HG03460 (cell line): ENCODE measurements around the gene TRIM13.

Source experiments
- ATAC-seq: cut with Tn5 transposase; IDR thresholded peaks from one replicate; pipeline ENCODE4 v1.9.1; 2021; ENCODE audit not compliant: unreplicated experiment

The TRIM13 gene

GRCh38 chr13:49996161-49996915, 504 bp upstream of the TRIM13 start:
- peak; percentile 50 for ATAC-seq

DNA sequence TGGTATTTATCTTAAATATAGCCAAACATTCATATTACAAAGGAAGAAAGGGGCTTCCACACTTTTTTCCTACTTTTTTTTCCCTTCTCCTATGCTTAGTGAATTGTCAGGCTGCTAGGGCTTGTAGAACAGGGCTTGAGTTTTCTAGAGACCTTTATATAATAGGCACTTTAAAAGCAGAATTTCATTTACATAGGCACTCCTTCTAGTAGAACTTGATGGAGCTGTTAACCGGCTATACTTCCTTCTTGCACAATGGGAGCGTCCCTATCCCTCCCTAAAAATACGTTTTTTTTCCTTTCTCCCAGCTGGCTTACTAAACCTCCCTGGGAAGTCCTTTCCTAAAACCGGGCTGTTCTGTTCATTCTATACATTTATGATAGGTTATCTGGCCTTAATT, 1.1 kb downstream of the TRIM13 start:
- ATAC-seq: no peak

GRCh38 chr13:49998714-49999624, 2.1 kb downstream of the TRIM13 start:
- no peak for ATAC-seq

- no peak for ATAC-seq
Measured at GRCh38 chr13:50001287-50001686, 4.4 kb downstream of the TRIM13 start.

DNA sequence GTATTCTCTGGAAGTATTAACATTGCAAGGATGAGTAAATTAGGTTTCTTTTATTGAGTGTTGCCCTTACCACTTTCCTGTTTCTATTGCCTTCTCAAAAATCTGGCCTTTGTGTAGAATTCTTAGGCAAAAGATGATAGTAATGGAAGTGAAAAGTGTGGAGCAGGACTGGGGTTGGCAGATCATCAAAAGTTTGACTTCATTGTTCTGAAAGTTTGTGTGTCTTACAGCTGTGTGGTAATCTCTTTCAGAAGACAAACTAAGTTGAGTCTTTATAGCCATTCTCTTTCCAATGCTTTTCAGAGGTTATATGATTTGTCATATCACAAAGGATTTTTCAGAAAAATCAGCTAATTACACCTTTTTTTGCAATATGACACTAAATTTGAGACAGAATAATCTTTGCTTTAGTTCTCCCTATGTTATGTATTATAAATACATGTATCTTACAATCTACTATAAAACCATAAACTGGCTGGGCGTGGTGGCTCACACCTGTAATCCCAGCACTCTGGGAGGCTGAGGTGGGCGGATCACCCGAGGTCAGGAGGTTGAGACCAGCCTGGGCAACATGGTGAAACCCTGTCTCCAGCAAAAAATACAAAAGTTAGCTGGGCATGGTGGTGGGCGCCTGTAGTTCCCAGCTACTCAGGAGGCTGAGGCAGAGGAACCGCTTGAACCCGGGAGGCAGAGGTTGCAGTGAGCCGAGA, 9.7 kb downstream of the TRIM13 start:
- ATAC-seq: no peak

- no peak for ATAC-seq
Measured at GRCh38 chr13:50011461-50011860, 14.6 kb downstream of the TRIM13 start.

DNA sequence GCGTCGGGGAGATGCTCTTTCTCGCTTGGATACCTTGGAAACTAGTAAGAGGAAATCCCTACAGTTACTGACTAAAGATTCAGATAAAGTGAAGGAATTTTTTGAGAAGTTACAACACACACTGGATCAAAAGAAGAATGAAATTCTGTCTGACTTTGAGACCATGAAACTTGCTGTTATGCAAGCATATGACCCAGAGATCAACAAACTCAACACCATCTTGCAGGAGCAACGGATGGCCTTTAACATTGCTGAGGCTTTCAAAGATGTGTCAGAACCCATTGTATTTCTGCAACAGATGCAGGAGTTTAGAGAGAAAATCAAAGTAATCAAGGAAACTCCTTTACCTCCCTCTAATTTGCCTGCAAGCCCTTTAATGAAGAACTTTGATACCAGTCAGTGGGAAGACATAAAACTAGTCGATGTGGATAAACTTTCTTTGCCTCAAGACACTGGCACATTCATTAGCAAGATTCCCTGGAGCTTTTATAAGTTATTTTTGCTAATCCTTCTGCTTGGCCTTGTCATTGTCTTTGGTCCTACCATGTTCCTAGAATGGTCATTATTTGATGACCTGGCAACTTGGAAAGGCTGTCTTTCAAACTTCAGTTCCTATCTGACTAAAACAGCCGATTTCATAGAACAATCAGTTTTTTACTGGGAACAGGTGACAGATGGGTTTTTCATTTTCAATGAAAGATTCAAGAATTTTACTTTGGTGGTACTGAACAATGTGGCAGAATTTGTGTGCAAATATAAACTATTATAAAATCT, 15.7 kb downstream of the TRIM13 start:
- no peak for ATAC-seq

GRCh38 chr13:50014386-50014785, 17.5 kb downstream of the TRIM13 start:
- ATAC-seq: no peak

GRCh38 chr13:50015258-50015657, 18.4 kb downstream of the TRIM13 start, which contains the start of gene KCNRG:
Gene KCNRG (plus strand): TSS chr13:50015444. CDS start chr13:50015494, 50 bp downstream.
- ATAC-seq: no peak

GRCh38 chr13:50015750-50016149, 18.9 kb downstream of the TRIM13 start:
- ATAC-seq: no peak

- ATAC-seq: no peak
Measured at GRCh38 chr13:50016444-50016843, 19.6 kb downstream of the TRIM13 start.

DNA sequence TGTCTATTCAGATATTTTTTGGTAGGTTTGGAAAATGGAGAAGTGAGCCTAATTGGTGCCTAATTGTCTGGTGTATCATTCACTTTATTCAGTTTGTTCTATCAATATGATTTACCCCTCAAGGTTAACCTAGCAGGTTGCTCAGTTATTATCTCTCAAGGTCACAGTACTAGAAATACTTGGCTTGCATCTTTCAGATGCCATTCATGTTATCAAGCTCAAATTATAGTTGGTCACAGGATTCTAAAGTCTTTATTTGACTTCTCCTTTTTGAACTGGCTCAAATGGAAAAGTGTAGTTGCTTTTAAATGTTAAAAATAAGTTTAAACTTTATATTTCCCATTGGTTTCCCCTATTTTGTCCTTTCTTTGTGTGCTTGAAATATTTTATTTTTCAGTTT, 21.0 kb downstream of the TRIM13 start:
- no peak for ATAC-seq

DNA sequence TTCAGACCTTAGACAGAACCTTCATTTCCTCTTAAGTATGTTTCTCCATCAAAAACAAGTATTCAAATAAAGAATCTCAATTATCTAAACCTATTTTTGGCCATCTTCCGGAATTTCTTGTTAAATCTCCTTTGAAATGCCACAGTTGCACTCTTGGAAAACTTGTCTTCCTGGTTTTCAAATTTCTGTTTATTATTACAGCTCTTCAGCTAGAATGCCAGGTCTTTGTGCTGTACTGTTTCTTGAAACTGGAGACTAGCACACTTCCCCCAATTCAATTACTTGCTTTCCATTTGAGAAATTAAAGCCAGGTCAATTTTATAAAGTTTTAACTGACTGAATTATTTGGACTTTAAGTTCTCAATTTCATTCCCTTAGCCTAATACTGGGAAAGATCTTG, 28.6 kb downstream of the TRIM13 start:
- ATAC-seq: no peak

DNA sequence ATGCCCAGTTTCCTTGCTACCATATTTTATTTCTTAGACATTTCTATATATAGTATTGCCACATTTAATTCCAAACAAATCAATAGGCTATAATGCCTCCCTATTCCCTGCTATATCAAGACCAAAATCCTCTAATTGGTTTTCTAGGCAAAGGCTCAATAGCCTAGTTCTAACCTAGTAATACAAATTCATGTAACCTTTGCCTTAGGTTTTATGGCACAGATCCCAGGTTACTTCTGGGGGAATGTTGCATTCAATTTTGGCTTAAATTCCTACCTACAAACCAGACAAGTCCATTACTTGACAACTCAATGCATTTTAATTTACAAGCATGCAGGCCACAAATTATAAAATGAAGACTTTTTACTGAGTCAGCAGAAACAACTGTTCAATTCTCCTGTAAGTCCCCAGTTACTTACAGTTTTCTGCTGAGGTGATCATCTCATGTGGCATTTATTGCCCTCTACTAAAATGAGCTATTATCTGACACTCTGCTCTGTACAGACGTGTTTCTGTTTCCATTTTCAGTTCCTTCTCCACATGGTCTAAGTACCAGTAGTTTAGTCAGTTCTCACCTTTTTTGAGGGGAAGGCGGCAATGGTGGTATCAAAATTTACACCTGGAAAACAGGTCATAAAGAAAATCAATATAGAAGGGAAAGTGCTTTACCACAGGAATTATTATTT, 30.1 kb downstream of the TRIM13 start:
- ATAC-seq: peak; percentile 100

DNA sequence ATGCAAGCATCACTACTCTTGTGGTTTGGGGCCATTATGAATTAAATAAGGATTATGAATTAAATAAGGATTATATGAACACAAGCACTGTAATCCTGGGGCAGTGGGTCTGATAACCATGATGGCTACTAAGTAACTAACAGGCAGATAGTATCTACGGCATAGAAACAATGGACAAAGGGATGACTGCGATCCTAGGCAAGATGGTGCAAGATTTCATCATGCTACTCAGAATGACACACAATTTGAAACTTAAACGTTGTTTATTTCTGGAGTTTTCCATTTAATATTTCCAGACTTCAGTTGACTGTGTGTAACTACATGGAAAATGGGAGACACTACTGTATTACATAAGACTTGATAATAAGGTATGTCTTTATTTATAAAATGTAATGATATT, 33.5 kb downstream of the TRIM13 start:
- no peak for ATAC-seq

GRCh38 chr13:50033725-50034124, 36.9 kb downstream of the TRIM13 start:
- no peak for ATAC-seq

DNA sequence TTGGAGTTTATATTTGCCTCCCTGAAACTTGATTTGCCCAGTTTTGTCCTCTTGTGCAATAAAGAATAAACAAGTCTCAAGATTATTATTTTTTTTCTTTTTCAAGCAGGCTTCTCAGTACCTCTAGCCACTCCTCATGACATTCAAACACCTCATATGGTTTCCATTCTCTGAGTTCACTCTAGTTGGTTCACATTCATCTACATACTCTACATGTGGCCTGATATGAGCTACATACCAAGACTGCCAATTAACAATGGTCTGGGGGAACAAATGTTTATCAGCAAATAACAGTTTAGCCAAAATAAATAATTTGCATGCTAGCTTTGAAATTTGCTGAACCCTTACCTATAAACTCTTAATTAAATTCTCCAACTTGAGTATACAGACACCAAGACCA, 40.9 kb downstream of the TRIM13 start:
- ATAC-seq: no peak

DNA sequence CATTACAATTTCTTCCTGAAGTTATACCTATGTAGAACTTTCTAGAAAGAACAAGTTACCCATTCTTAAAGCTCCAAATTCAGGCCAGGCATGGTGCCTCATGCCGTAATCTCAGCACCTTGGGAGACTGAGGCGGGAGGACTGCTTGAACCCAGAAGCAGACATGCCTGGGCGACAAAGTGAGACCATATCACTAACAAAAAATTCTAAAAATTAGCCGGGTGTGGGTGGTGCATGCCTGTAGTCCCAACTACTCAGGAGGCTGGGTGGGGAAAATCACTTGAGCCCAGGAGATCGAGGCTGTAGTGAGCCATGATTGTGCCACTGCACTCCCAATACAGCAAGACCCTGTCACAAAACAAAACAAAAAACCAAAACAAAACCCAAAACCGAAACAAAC, 41.4 kb downstream of the TRIM13 start:
- ATAC-seq: no peak

- no peak for ATAC-seq
Measured at GRCh38 chr13:50052478-50052877, 55.6 kb downstream of the TRIM13 start.

- no peak for ATAC-seq
Measured at GRCh38 chr13:50053844-50054243, 57.0 kb downstream of the TRIM13 start.
